Effector memory CD4-positive, alpha-beta T cell (primary cell): Measurements from ENCODE around the gene MVB12B.

Source experiments
- DNase-seq, 3 donors: peaks; one replicate each; pipeline ENCODE4 v3.0.0-alpha.2; 2020
- H3K27ac ChIP-seq: 2 replicates; pipeline ENCODE4 v1.7.0; 2013; ENCODE audit warnings: mild to moderate bottlenecking, low read length, moderate library complexity; ENCODE audit not compliant: insufficient read depth, poor library complexity, severe bottlenecking
- H3K27me3 ChIP-seq: replicated peaks from 2 replicates; pipeline ENCODE4 v1.7.0; 2013; ENCODE audit warnings: mild to moderate bottlenecking, low read length; ENCODE audit not compliant: insufficient read depth, control insufficient read depth, poor library complexity, severe bottlenecking
- H3K36me3 ChIP-seq: 2 replicates; pipeline ENCODE4 v1.7.0; 2013; ENCODE audit warnings: mild to moderate bottlenecking, low read length, moderate library complexity; ENCODE audit not compliant: control insufficient read depth, insufficient read depth
- H3K4me1 ChIP-seq: 2 replicates; pipeline ENCODE4 v1.7.0; 2013; ENCODE audit warnings: low read length, mild to moderate bottlenecking; ENCODE audit not compliant: control insufficient read depth, insufficient read depth, poor library complexity, severe bottlenecking
- H3K4me3 ChIP-seq: 2 replicates; pipeline ENCODE4 v1.7.0; 2013; ENCODE audit warnings: low read length, low read depth, mild to moderate bottlenecking; ENCODE audit not compliant: insufficient read depth, poor library complexity, severe bottlenecking
- H3K9me3 ChIP-seq: 2 replicates; pipeline ENCODE4 v1.7.0; 2013; ENCODE audit warnings: mild to moderate bottlenecking, low read length, moderate library complexity; ENCODE audit not compliant: control insufficient read depth

The MVB12B gene

DNA sequence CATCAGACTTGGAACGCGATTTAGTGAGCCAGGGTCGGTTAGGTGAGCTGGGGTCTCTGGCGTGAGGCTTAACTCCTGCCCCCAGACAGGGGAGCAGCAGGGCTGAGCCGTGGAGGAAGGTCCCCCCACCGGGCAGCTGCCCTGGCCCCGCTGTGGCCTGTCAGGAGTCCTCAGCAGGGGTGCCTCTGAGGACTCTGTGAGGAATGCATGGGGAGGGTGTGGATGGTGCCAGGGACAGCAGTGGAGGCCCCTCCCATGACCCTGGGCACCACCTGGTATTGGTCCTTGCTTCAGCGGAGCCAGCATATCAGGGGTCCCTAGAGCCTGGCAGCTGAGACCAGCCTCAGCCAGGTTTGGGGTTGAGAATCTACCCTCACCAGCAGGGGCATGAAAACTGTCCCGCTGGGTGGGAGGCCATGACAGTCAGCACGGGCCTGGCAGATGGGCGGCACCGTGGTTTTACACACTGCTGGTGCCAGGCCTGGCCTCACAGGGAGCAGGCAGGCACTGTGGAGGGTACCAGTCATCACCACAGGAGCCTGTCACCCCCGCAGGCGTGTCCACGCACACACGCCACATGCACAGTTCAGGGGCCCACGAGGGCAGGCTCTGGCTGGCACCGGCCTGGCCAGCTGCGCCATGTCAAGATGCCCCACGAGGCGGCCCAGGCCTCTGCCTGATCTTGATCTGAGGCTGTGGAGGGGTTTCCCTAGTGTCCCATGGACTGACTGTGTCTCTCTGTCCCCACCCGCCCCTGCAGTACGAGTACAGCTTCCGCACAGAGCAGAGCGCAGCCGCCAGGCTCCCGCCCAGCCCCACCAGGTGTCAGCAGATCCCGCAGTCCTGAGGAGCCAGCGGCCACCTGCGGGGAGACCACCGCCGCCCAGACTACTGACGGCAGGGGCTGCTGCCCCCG is 176.0 kb downstream of the MVB12B start:
- DNase-seq = no peak
- no peak overlapping the region for H3K4me3 ChIP-seq
- H3K27me3 ChIP-seq = peaks cover 5% of the 10 kb centered on the region
- H3K27ac ChIP-seq = no peak overlapping the region
- H3K36me3 ChIP-seq = no peaks in the 10 kb centered on the region
- peaks cover 5% of the 10 kb centered on the region for H3K4me1 ChIP-seq
- H3K9me3 ChIP-seq = no peaks in the 10 kb centered on the region

- Histone ChIP-seq H3K27ac (no peak overlapping the region), H3K4me1 (peaks cover 5% of the 10 kb centered on the region), H3K9me3 (no peaks in the 10 kb centered on the region), H3K36me3 (no peaks in the 10 kb centered on the region), H3K27me3 (peaks cover 5% of the 10 kb centered on the region), H3K4me3 (no peak overlapping the region)
- DNase-seq = no peak
Measured at GRCh38 chr9:126503333-126504085, 176.9 kb downstream of the MVB12B start.

DNA sequence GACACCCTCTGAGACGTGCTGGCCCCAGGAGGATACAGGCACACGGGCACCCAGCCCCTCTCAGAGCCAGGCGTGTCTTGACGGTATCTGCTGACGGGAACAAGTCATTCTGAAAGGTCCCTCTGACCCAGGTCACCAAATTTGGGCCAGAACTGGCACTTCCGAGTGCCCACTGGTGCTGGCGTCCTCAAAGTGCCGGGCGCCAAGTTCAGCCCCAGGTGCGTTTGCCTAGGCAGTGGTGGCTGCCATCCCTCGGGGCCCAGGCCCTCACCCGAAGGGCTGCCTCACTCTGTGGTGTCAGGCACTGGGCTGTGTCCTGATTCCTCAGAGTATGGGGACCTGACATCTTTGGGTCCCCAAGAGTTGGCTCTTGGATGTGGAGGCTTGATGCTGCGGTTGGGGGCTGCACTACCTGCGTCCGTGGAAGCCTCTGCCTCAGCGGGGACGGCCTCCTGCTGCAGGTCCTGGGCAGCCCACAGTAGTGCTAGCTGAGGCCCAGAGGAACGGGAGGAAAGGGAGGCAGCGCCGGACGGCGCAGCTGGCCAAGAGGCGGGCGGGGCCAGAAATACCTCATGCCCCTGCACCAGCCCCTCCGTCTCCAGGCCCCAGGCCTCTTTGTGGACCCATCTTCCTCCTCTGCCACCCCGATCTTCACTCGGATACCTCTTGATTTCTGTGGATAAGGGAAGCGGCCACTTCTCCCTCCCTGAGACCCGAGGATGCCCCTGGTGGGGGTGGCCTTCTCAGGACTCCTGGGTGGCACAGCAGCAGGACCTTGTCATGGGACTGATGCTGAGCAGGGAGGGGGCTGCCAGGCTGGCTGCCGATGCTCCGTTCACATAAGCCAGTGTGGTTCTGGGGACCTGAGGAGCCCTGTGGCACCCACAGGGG is 177.7 kb downstream of the MVB12B start:
- H3K36me3 ChIP-seq = no peaks in the 10 kb centered on the region
- no peak overlapping the region for H3K27ac ChIP-seq
- peaks cover 5% of the 10 kb centered on the region for H3K4me1 ChIP-seq
- no peaks in the 10 kb centered on the region for H3K9me3 ChIP-seq
- DNase-seq = no peak
- no peak overlapping the region for H3K4me3 ChIP-seq
- H3K27me3 ChIP-seq = peaks cover 5% of the 10 kb centered on the region

GRCh38 chr9:126504977-126505455 is 178.4 kb downstream of the MVB12B start:
- Histone ChIP-seq H3K4me3 (no peak overlapping the region), H3K4me1 (no peaks in the 10 kb centered on the region), H3K27ac (no peak overlapping the region), H3K36me3 (no peaks in the 10 kb centered on the region), H3K9me3 (no peaks in the 10 kb centered on the region), H3K27me3 (peaks cover 2% of the 10 kb centered on the region)
- DNase-seq = no peak

DNA sequence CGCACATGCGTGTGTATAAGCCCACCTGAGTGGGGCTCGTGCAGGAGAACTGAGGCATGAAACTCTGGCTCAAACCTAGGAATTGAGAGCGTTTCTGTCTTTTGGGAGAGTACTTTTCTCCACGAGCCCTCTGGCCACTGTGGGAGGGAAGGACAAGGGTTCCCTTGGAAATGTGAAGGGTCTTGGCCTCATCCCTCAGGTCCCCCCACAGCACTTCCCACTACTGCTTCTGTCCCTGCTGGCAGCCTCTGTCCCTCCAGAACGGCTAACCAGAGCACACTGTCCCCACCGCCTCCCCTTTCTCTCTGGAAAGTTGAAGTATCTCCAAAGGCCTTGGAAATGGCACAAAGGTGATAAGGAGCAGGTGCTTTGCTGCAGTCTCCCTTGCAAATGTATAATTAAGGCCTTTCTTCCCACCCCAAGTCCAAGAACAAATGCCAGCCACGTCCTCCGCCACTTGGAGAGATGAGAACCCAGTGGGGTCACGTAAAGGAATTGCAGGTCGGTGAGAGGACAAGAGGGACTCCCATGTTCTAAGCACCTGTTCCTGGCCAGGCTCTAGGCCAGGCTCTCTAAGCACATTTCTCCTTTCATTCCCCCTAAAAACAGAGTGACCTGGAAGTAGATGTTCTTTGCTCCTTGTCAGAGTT is 179.2 kb downstream of the MVB12B start:
- Histone ChIP-seq H3K27me3 (no peaks in the 10 kb centered on the region), H3K27ac (no peak overlapping the region), H3K36me3 (no peaks in the 10 kb centered on the region)

GRCh38 chr9:126506361-126507317 is 180.0 kb downstream of the MVB12B start:
- Histone ChIP-seq H3K27me3 (no peaks in the 10 kb centered on the region), H3K9me3 (no peaks in the 10 kb centered on the region), H3K36me3 (no peaks in the 10 kb centered on the region), H3K27ac (no peak overlapping the region), H3K4me3 (no peak overlapping the region), H3K4me1 (no peaks in the 10 kb centered on the region)
- no peak for DNase-seq

More for the DNA sequence above, 179.2 kb downstream of the MVB12B start:
- DNase-seq = no peak
- Histone ChIP-seq H3K9me3 (no peaks in the 10 kb centered on the region), H3K4me3 (no peak overlapping the region), H3K4me1 (no peaks in the 10 kb centered on the region)

DNA sequence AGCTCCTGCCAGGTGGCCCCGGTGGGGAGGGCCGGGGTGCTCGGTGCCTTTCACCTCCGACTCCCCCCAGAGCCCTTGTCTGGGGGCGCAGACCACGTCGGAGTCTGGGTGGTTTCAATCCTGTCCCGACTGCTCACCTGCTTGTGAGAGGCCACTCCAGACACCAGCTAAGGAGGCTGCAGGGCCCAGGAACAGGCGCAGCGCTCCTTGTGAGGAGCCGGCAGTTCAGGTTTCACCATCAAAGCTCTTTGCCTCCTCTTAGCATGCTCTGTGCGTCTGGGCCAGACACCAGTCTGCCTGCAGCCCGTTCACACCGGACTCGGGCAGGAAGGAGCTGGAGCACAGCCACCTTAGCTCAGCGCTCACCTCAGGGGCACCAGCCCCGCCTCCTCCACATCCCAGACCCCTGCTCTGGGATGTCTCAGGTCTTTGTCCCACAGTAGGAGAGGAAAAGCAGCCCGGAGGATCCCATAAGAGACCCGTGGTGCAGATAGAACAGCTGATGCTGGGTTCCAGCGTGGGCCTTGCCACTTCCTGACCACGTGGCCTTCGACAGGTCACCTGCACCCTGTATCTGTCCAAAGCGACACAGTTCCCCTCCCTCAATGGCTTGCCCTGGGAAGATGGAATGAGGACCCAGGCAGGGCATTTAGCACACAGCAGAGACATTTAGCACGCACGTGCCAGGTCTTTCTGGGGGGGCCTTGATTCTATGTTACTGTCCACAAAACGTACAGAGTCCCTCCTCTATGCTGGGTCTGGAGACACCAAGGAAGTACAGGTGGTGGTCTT is 180.9 kb downstream of the MVB12B start:
- Histone ChIP-seq H3K9me3 (no peaks in the 10 kb centered on the region), H3K4me3 (no peak overlapping the region), H3K27me3 (no peaks in the 10 kb centered on the region), H3K36me3 (no peaks in the 10 kb centered on the region), H3K4me1 (no peaks in the 10 kb centered on the region), H3K27ac (no peak overlapping the region)
- DNase-seq = no peak

DNA sequence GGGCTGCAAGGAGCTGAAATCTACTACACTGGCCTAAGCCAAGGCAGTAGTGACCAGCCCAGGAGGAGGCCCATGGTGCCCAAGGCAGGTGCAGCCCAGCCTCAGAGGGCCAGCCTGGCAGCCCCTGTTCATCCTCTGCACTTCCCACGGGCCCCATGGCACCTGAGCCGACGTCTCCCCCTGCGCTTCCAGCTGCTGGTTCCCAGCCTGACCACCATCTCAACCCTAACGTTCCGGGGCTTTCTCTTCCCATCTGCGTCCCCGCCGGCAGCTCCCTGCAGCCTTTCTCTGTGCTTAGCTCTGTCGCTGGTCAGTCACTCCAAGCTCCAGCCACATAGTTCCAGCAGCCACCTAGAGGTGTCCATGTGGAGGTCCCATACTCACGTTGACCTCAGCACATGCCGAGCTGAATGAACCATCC is 181.6 kb downstream of the MVB12B start:
- Histone ChIP-seq H3K27ac (no peak overlapping the region), H3K36me3 (no peaks in the 10 kb centered on the region), H3K27me3 (no peaks in the 10 kb centered on the region), H3K4me1 (no peaks in the 10 kb centered on the region), H3K9me3 (no peaks in the 10 kb centered on the region), H3K4me3 (no peak overlapping the region)
- no peak for DNase-seq
